NCI-H460 (cell line): ENCODE measurements around the gene ATP8B1. TPM values are rescaled to one million over a fixed set of nuclear protein-coding genes. Genes with fewer than 3 reads are reported as not detected.
A peak's percentile ranks its signal among the peaks of the same experiment; 100 is the strongest.

ENCODE experiments used
- DNase-seq: peaks from one replicate; pipeline ENCODE4 v3.0.0-alpha.2; 2016; ENCODE audit warnings: low read depth; ENCODE audit errors: extremely low read depth
- total RNA-seq: library from RNA; depleted of rRNA; stranded (reverse); fragments of >200 nt; shearing (Covaris generic); gene quantifications from 2 replicates; pipeline ENCODE4 v1.2.3, GENCODE V29; 2014

Gene ATP8B1
- total RNA-seq, 1 experiment from 2014 or later: 0.25 TPM

DNA sequence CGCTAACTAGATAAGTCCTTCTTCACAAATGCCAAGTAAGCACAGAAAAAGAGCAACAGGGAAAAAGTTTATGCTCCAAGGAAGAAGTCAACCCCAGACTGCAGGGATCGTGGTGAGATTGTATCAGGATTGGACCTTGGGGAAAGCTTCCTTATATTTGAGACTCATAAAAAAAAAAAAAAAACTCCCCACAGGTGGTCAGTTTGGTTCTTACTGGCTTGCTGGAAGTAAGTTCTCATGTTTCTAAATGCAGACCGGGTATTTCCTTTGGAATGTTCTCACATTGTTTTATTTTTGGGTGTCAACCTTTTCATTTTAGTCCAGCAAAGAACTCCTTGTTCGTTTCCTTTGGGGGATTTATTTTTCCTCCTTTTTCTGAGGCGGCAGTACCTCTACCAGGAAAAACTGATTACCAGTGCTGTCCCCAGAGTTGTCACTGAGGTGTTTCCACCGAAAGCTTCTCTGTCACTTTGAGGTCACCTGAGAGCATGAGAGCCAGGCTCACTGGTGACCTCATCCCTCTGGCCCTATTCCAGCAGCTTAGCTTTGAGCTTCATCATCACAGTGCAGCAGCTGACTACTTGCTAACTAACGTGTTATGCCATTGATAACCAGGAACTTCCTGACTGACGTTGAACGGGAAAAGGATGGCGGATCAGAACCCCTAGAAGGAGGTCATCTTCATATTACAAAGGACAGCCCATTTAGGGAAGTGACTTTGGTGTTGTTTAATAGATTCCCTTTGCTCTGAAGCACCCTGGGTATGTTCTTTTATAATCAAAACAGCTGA lies 16.8 kb upstream of the ATP8B1 start:
- DNase-seq: peak; percentile 43

- DNase-seq: no peak
Observed at GRCh38 chr18:57819119-57819518, 16.0 kb upstream of the ATP8B1 start.

DNA sequence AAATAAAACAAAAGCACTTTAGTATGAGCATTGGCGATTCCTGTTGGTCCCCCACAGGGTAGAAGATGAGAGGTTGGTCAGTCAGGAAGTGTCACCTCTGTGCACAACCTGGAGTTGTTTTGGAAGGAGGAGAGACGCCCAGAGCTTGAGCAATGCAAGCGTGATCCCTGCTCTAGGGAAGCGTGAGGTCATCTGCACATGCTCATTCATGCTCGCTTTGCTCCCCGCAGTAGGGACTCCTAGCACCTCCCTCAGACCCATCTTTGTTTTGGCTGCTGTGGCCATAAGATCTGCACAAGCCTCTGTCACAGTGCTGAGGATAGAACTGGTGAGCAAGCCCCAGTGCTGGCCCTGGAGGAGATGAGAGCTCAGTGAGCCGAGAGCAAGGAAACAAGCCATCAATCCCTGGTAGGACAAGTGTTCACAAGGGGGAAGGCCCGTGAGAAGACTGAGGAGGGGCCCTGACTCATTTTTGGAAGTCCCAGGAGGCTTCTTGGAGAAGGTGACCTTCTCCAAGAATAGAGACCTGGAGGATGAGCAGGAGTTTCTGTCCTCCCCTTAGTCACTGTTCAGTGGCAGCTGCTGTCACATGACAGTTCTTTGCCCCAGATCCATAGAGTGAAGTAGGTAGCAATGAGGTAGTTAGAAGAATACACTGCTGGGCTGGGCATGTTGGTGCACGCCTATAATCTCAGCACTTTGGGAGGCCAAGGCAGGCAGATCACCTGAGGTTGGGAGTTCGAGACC lies 13.3 kb upstream of the ATP8B1 start:
- DNase-seq: no peak

- DNase-seq: no peak
Observed at GRCh38 chr18:57814555-57814954, 11.4 kb upstream of the ATP8B1 start.

DNA sequence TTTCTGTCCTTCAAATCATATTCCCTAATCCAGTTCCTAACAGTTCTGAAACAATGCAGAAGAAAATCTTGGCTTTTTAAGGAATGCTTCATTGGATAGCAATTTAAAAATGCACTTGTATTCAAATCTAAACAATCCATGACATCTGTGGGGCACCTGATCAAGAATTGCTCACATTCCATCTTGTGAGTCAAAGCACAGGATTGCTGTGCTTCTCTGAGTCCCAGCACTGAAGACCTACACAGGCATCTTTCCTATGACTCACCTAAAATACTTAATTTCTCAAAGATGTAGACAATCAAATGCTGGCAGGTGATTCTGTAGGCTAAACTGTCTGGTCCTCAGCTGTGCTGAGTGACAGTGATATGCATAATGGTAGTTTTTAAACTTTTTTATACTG lies 10.1 kb upstream of the ATP8B1 start:
- no peak for DNase-seq

GRCh38 chr18:57812126-57812477 lies 9.0 kb upstream of the ATP8B1 start:
- no peak for DNase-seq

- no peak for DNase-seq
Observed at GRCh38 chr18:57811477-57812125, 8.5 kb upstream of the ATP8B1 start.

GRCh38 chr18:57809190-57809589 lies 6.1 kb upstream of the ATP8B1 start:
- DNase-seq: no peak

DNA sequence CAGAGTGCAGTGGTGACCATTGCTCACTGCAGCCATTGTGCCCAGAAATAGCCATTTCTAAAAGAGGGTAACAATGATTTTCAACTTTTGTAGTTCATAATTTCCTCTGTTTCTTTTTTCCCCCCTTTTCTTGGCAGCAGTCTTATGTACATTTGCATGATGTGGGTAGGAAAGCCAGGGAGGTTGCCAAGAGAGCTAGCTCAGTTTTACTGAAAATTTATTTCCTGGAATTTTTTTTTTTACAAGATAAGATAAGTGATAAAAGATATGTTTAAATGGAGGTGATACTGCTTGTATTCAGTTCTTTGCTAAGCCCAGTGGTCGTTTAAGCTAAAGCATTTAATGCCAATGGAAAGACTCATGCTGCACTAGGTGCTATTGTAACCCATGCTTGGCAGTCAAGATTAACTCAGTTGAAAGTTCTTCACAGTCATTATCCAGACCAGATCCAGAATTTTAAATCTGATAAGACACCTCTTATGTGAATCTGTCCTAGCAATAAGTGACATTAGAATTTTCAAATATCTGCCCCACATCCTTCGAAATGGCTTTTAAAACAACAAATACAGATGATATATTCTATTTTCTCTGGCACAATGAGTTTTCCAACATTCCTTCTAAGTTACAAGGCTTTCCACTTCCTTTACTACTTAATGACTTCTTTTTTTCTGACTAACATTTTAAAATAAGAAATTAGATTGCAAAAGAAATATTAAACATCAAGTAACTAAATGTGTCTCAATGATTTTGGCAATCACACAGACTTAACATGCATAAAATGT lies 4.4 kb upstream of the ATP8B1 start:
- no peak for DNase-seq

DNA sequence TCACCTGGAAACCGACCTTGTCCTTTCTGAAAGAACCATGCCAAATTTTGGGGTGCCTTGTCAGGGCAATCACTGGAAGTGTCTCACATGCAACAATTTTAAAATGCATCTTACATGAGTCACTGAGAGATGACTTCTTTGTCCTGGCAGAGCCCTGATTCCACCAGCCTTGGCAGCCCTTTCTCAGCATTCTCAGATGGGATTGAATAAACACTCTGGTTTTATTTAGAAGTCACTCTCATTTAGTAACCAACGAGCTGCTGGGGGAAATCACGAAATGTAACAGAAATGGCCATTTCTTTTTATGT lies 3.8 kb upstream of the ATP8B1 start:
- DNase-seq: no peak

GRCh38 chr18:57806201-57806977 lies 3.3 kb upstream of the ATP8B1 start:
- DNase-seq: no peak

- no peak for DNase-seq
Observed at GRCh38 chr18:57805117-57805516, 2.0 kb upstream of the ATP8B1 start.

GRCh38 chr18:57804557-57804956 lies 1.4 kb upstream of the ATP8B1 start:
- no peak for DNase-seq

- DNase-seq: no peak
Observed at GRCh38 chr18:57802213-57803102, 657 bp downstream of the ATP8B1 start.

- DNase-seq: no peak
Observed at GRCh38 chr18:57801761-57802212, 1.3 kb downstream of the ATP8B1 start.

DNA sequence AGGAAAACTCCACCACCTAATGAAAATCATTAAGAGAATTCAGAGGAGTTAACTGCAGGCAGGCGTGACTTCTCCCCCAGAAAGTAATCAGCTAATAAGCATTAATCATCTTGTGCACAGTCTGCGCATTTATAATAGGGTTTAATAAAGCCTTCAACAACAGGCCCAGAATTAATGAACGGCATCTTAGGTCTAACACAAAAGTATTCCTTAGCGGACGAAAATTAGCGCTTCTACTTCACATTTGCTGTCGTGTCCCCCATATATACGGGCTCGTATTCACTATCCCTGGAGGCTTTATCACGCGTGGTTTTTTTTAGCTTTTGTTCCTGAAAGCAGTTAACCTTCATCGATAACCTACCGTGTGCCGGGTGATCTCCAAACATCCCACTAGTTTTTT lies 1.8 kb downstream of the ATP8B1 start:
- no peak for DNase-seq

GRCh38 chr18:57798713-57799373 lies 4.3 kb downstream of the ATP8B1 start:
- no peak for DNase-seq

DNA sequence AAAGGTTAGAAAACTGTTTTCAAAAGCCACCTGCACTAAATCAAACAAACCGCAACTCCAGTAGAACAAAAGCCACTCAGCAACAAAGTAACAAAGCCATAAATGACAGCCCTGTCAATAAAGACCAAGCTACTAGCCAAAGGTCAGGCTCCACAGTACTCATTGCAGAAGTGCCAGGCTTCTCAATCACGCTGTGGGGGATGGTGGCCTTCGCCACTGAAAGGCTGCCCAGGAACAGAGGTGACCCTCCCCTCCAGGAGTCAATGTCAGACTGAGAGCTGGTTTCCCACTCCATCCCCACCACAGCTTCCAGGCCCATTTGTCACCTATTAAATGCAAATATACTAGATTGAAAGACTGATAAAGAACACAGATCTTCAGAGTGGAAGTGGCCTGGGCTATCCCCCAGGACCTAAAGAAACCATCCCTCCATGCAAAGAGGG lies 5.9 kb downstream of the ATP8B1 start:
- DNase-seq: no peak
